SK-N-SH treated with all-trans-retinoic acid at 6 μM for 48 hours (cell line): ENCODE results near the gene ARHGEF16.

Source experiments
- CREB5 ChIP-seq: fragments of 250-450 bp; sonication (Bioruptor Pico); IDR thresholded peaks from 2 replicates; pipeline ENCODE4 v1.5.1; 2020; ENCODE audit warnings: low read depth, mild to moderate bottlenecking, moderate library complexity
- CSDC2 ChIP-seq: fragments of 250-450 bp; sonication (Bioruptor Pico); IDR thresholded peaks from 2 replicates; pipeline ENCODE4 v1.5.0; 2020; ENCODE audit warnings: mild to moderate bottlenecking, moderate library complexity
- OSR1 ChIP-seq: fragments of 250-450 bp; sonication (Bioruptor Pico); IDR thresholded peaks from 2 replicates; pipeline ENCODE4 v1.8.0; 2022; ENCODE audit warnings: moderate library complexity, mild to moderate bottlenecking, inconsistent platforms
- SNAI2 ChIP-seq: fragments of 250-450 bp; sonication (Bioruptor Pico); IDR thresholded peaks from 2 replicates; pipeline ENCODE4 v1.5.0; 2020; ENCODE audit warnings: mild to moderate bottlenecking, moderate library complexity
- TOX ChIP-seq: fragments of 250-450 bp; sonication (Bioruptor Pico); IDR thresholded peaks from 2 replicates; pipeline ENCODE4 v1.8.0; 2021; ENCODE audit warnings: mild to moderate bottlenecking, moderate library complexity, borderline replicate concordance
- TSHZ2 ChIP-seq: fragments of 250-450 bp; sonication (Bioruptor Pico); IDR thresholded peaks from 2 replicates; pipeline ENCODE4 v1.5.0; 2020; ENCODE audit warnings: mild to moderate bottlenecking, moderate library complexity
- ZC3H10 ChIP-seq: fragments of 250-450 bp; sonication (Bioruptor Pico); IDR thresholded peaks from 2 replicates; pipeline ENCODE4 v1.5.1; 2021; ENCODE audit warnings: mild to moderate bottlenecking, moderate library complexity
- TF ChIP-seq, protein P1 (sequence below): fragments of 250-450 bp; sonication (Bioruptor Pico); IDR thresholded peaks from 2 replicates; pipeline ENCODE4 v1.8.0; 2020; ENCODE audit warnings: mild to moderate bottlenecking, moderate library complexity, borderline replicate concordance

- TF ChIP-seq, protein P1, sequence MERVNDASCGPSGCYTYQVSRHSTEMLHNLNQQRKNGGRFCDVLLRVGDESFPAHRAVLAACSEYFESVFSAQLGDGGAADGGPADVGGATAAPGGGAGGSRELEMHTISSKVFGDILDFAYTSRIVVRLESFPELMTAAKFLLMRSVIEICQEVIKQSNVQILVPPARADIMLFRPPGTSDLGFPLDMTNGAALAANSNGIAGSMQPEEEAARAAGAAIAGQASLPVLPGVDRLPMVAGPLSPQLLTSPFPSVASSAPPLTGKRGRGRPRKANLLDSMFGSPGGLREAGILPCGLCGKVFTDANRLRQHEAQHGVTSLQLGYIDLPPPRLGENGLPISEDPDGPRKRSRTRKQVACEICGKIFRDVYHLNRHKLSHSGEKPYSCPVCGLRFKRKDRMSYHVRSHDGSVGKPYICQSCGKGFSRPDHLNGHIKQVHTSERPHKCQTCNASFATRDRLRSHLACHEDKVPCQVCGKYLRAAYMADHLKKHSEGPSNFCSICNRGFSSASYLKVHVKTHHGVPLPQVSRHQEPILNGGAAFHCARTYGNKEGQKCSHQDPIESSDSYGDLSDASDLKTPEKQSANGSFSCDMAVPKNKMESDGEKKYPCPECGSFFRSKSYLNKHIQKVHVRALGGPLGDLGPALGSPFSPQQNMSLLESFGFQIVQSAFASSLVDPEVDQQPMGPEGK (CRISPR knock-in tag) = no peak
- no peak for TF ChIP-seq TOX (CRISPR knock-in tag)
- TF ChIP-seq TSHZ2 (CRISPR knock-in tag) = no peak
- no peak for TF ChIP-seq ZC3H10
- TF ChIP-seq OSR1 (CRISPR knock-in tag) = no peak
- no peak for TF ChIP-seq CREB5 (CRISPR knock-in tag)
- no peak for TF ChIP-seq SNAI2 (CRISPR knock-in tag)
- no peak for TF ChIP-seq CSDC2 (CRISPR knock-in tag)
Observed at GRCh38 chr1:3426956-3427535, 27.4 kb upstream of the ARHGEF16 start.
